K562 (cell line): Measurements from ENCODE around the gene ARHGEF16. TPM values are rescaled to one million over a fixed set of nuclear protein-coding genes. Genes with fewer than 3 reads are reported as not detected.

ENCODE experiments used
- ATAC-seq: fragments of 200-7000 bp; cut with Tn5 transposase; 3 replicates; pipeline ENCODE4 v1.9.1; 2020; ENCODE audit warnings: moderate library complexity
- BruUV-seq: library from RNA; stranded (reverse); fragments of 400-500 nt; replicated peaks from 2 replicates; lab custom pipeline; 2021; lab: Mats Ljungman, UMichigan
- CTCF ChIA-PET: fragments of 300-600 bp; formaldehyde crosslinking; extraction: SDS; loops from one replicate; lab custom pipeline; 2021; ENCODE audit warnings: low intra/inter-chr PET ratio; lab: Yijun Ruan, JAX
- POLR2A ChIA-PET: fragments of 300-600, 350-650 bp; sonication (Branson Sonifier 250); formaldehyde crosslinking; extraction: SDS; loops from one replicate; lab custom pipeline; 2021; ENCODE audit warnings: antibody characterized with exemption, inconsistent platforms; lab: Yijun Ruan, JAX
- DNase-seq, 4 experiments: peaks; one replicate each; pipeline versions ENCODE4 v3.0.0 to v3.0.0-alpha.2; 2011 to 2018; ENCODE audit warnings: low spot score in 3 of 4, mixed read lengths in 3 of 4; ENCODE audit errors: extremely low read depth in 1 of 4
- FAIRE-seq: peaks from 2 replicates; lab custom pipeline; 2011; peaks lifted over from hg19 to GRCh38; lab: Jason Lieb, UNC
- H2AFZ ChIP-seq: 2 replicates; pipeline ENCODE4 v1.6.0; 2011; ENCODE audit warnings: low read depth, low read length, control low read depth, inconsistent platforms
- H3K27ac ChIP-seq: fragments of 200-600 bp; 3 replicates; pipeline ENCODE4 v1.8.0; 2011; ENCODE audit warnings: low read depth, mild to moderate bottlenecking, control low read depth, inconsistent platforms, low read length, moderate library complexity, mixed read lengths; ENCODE audit errors: extremely low read depth
- H3K27me3 ChIP-seq, 2 experiments: fragments of 300-600 bp in 1 of 2; 2 replicates in 1 of 2; 3 replicates in 1 of 2; pipeline versions ENCODE4 v1.6.0 to v1.8.0; 2011; ENCODE audit warnings: inconsistent platforms in 2 of 2, low read length in 2 of 2, mild to moderate bottlenecking in 1 of 2, mixed read lengths in 1 of 2, moderate library complexity in 1 of 2; ENCODE audit not compliant: control insufficient read depth in 2 of 2, insufficient read depth in 2 of 2
- H3K36me3 ChIP-seq: fragments of 300-600 bp; 3 replicates; pipeline ENCODE4 v1.8.0; 2011; ENCODE audit warnings: mild to moderate bottlenecking, low read length, inconsistent platforms; ENCODE audit not compliant: control insufficient read depth, insufficient read depth
- H3K4me1 ChIP-seq, 2 experiments: fragments of 200-600 bp in 1 of 2; replicated peaks in 1 of 2; 2 replicates in 1 of 2; 3 replicates in 1 of 2; pipeline versions ENCODE4 v1.5.1 to v1.8.0; 2011; ENCODE audit warnings: inconsistent platforms in 2 of 2, low read length in 2 of 2, mild to moderate bottlenecking in 1 of 2, mixed read lengths in 1 of 2, moderate library complexity in 1 of 2; ENCODE audit not compliant: control insufficient read depth in 2 of 2, insufficient read depth in 2 of 2
- H3K4me2 ChIP-seq: 2 replicates; pipeline ENCODE4 v1.6.1; 2011; ENCODE audit warnings: low read length, control low read depth, inconsistent platforms, mixed read lengths; ENCODE audit not compliant: insufficient read depth
- H3K4me3 ChIP-seq: fragments of 200-600 bp; sonication (generic), shearing (Covaris generic); 2 replicates; pipeline ENCODE4 v1.5.1; 2016; ENCODE audit warnings: control low read depth, inconsistent platforms
- H3K79me2 ChIP-seq: fragments of 200-600 bp; 3 replicates; pipeline ENCODE4 v1.8.0; 2011; ENCODE audit warnings: low read length, inconsistent platforms; ENCODE audit not compliant: control insufficient read depth, insufficient read depth
- H3K9ac ChIP-seq, 2 experiments: 2 replicates each; pipeline versions ENCODE4 v1.6.0 to v1.6.1; 2011; ENCODE audit warnings: low read depth in 2 of 2, low read length in 2 of 2, control low read depth in 1 of 2, inconsistent platforms in 1 of 2, mild to moderate bottlenecking in 1 of 2, mixed read lengths in 1 of 2; ENCODE audit not compliant: insufficient read depth in 1 of 2
- H3K9me1 ChIP-seq: one replicate; pipeline ENCODE4 v1.6.0; 2011; ENCODE audit warnings: inconsistent platforms, mild to moderate bottlenecking, low read length, moderate library complexity; ENCODE audit not compliant: control insufficient read depth, insufficient read depth
- H3K9me3 ChIP-seq: replicated peaks from 2 replicates; pipeline ENCODE4 v1.5.1; 2011; ENCODE audit warnings: low read depth, low read length, inconsistent platforms; ENCODE audit not compliant: control insufficient read depth, insufficient read depth
- H4K20me1 ChIP-seq: replicated peaks from 2 replicates; pipeline ENCODE4 v1.6.1; 2011; ENCODE audit warnings: low read length, inconsistent platforms, mixed read lengths; ENCODE audit not compliant: control insufficient read depth, insufficient read depth
- ELK3 ChIP-seq: fragments of 450-650 bp; formaldehyde crosslinking; IDR thresholded peaks from 2 replicates; pipeline ENCODE4 v1.4.0; 2020; ENCODE audit warnings: mild to moderate bottlenecking
- FIP1L1 ChIP-seq: fragments of 200-400 bp; formaldehyde crosslinking; IDR thresholded peaks from 2 replicates; pipeline ENCODE4 v1.6.1; 2018; ENCODE audit warnings: mild to moderate bottlenecking, low read depth, low read length; ENCODE audit not compliant: poor library complexity, severe bottlenecking
- HMG20A ChIP-seq: fragments of 450-650 bp; formaldehyde crosslinking; conservative IDR thresholded peaks from 2 replicates; pipeline ENCODE4 v1.4.0; 2020; ENCODE audit warnings: mild to moderate bottlenecking, mixed read lengths
- IRF9 ChIP-seq: fragments of 450-650 bp; IDR thresholded peaks from 2 replicates; pipeline ENCODE4 v1.6.1; 2016; ENCODE audit warnings: missing biosample characterization, missing genetic modification characterization
- L3MBTL2 ChIP-seq: fragments of 450-650 bp; IDR thresholded peaks from 2 replicates; pipeline ENCODE4 v1.6.1; 2016; ENCODE audit warnings: mild to moderate bottlenecking, moderate library complexity
- NRF1 ChIP-seq, 2 experiments: fragments of 450-650 bp; IDR thresholded peaks in 1 of 2; conservative IDR thresholded peaks in 1 of 2; 2 replicates each; pipeline ENCODE4 v1.6.1; 2014; ENCODE audit warnings: mild to moderate bottlenecking in 2 of 2
- PHF8 ChIP-seq: fragments of 200-600 bp; sonication (generic); IDR thresholded peaks from 2 replicates; pipeline ENCODE4 v1.6.1; 2012; ENCODE audit warnings: mixed run types, mild to moderate bottlenecking, inconsistent platforms, low read length, moderate library complexity, borderline replicate concordance
- RUNX1 ChIP-seq: sonication (generic); IDR thresholded peaks from 2 replicates; pipeline ENCODE4 v1.6.1; 2016; ENCODE audit warnings: antibody characterized with exemption, low read depth
- ZFP1 ChIP-seq: fragments of 450-650 bp; formaldehyde crosslinking; IDR thresholded peaks from 2 replicates; pipeline ENCODE4 v1.4.0; 2020; ENCODE audit warnings: mild to moderate bottlenecking, mixed read lengths
- ZNF766 ChIP-seq: fragments of 200-800 bp; sonication (Bioruptor generic); conservative IDR thresholded peaks from 2 replicates; pipeline ENCODE4 v1.6.1; 2016; ENCODE audit warnings: missing genetic modification characterization, missing compliant biosample characterization
- WGBS: fragments of 100-300 bp; shearing (Covaris generic); methylation state at CpG from one replicate; pipeline ENCODE4 v1.1.6; 2016; ENCODE audit warnings: low coverage, mixed read lengths; ENCODE audit not compliant: insufficient coverage; ENCODE audit errors: missing lambda C conversion rate; 5-methylcytosine and 5-hydroxymethylcytosine counted together
- in situ Hi-C: fragments of 300-500 bp; cut with MboI; formaldehyde crosslinking; loops from 4 replicates; pipeline ENCODE4 v1.15.0; 2018; ENCODE audit warnings: inconsistent platforms, mixed read lengths
- intact Hi-C: fragments of 100-400 bp; cut with micrococcal nuclease; formaldehyde crosslinking; loops from 2 replicates; pipeline ENCODE4 v1.14.2; 2022
- polyA plus RNA-seq, 8 experiments: library from polyadenylated mRNA; depleted of rRNA in 4 of 8; stranded (reverse) in 5 of 8; unstranded in 3 of 8; fragments of >200 nt; fragmentation: Nextera tagmentation in 2 of 8; fragmentation: Illumina TruSeq in 1 of 8; extraction: Ambion mirVana in 2 of 8; extraction: Trizol in 1 of 8; gene quantifications; 2 replicates each; pipeline versions ENCODE4 v1.2.1 to v1.2.3, GENCODE V29; 2011 to 2014; ENCODE audit warnings: inconsistent platforms in 1 of 8, missing spikeins in 1 of 8
- total RNA-seq, 7 experiments: library from RNA; depleted of rRNA in 6 of 7; stranded (reverse); fragments of >200 nt in 6 of 7; fragmentation: Illumina TruSeq in 2 of 7; extraction: Trizol in 2 of 7; gene quantifications; 2 replicates each; pipeline versions ENCODE4 v1.2.1 to v1.2.3, GENCODE V29; 2011 to 2021; ENCODE audit warnings: low replicate concordance in 1 of 7

ARHGEF16 gene
- total and polyA plus RNA-seq, 9 of the 15 experiments (the other 6 are each of a cell fraction or from before 2014, with no cell fraction given), result 0.15 to 1.2 (median 0.49) TPM; not detected in 2

- H3K9me3 ChIP-seq, result 0 out of 2 replicates have a peak, but pooled peaks cover 3% of the 10 kb centered on the region
- no TSS peak for BruUV-seq
- in situ Hi-C loops, result no loop called here
These were observed 34.0 kb downstream of the ARHGEF16 start for GRCh38 chr1:3488432-3488831.

More at GRCh38 chr1:3488432-3488831, 34.0 kb downstream of the ARHGEF16 start:
- H3K79me2 ChIP-seq, result no peaks in the 10 kb centered on the region
- no peak for FAIRE-seq
- no peak overlapping the region for H3K27ac ChIP-seq
- no peak overlapping the region for H3K4me2 ChIP-seq
- intact Hi-C loops, result no loop called here
- H3K4me1 ChIP-seq, result peaks cover 0 to 23% of the 10 kb centered on the region in 2 experiments; a peak in 2 of 5 replicates
- CTCF ChIA-PET, result no interaction called here
- ATAC-seq, result no peak
- TF ChIP-seq NRF1 (conservative IDR thresholded peaks at IDR 0.05 in 1 of 2, IDR thresholded peaks at IDR 0.05 in 1 of 2) (no peak), PHF8 (no peak), ZFP1 (peak; percentile 96), ZNF766 (no peak), L3MBTL2 (peak; percentile 31; the same call in 1 of the 2 replicates), FIP1L1 (no peak), HMG20A (no peak), RUNX1 (no peak), IRF9 (tag) (no peak), ELK3 (CRISPR knock-in tag) (no peak)
- peaks cover 9 to 17% of the 10 kb centered on the region in 2 experiments; a peak in 4 of 5 replicates for H3K27me3 ChIP-seq
- H3K9me1 ChIP-seq, result no peaks in the 10 kb centered on the region
- H3K4me3 ChIP-seq, result no peak overlapping the region
- POLR2A ChIA-PET, result no interaction called here
- no peaks in the 10 kb centered on the region for H3K36me3 ChIP-seq
- 0% methylated on average over 4 of the region's 4 CpGs for WGBS
- no peak for DNase-seq
- H4K20me1 ChIP-seq, result peaks cover 14% of the 10 kb centered on the region
- H3K9ac ChIP-seq, result no peak overlapping the region
- no peak overlapping the region for H2AFZ ChIP-seq
